AG09319 (cell line): ENCODE measurements around the gene MORN1.

ENCODE experiments used
- DNase-seq: peaks from one replicate; pipeline ENCODE4 v3.0.0-alpha.2; 2010; ENCODE audit warnings: low read depth; ENCODE audit errors: extremely low read depth
- CTCF ChIP-seq: IDR thresholded peaks from 2 replicates; pipeline ENCODE4 v1.5.1; 2011; ENCODE audit warnings: low read depth, mild to moderate bottlenecking, inconsistent platforms, low read length, moderate library complexity

Gene MORN1

GRCh38 chr1:2405588-2406295, 14.4 kb upstream of the MORN1 start:
- DNase-seq, result no peak
- TF ChIP-seq CTCF, result no peak

- DNase-seq, result no peak
- no peak for TF ChIP-seq CTCF
These were observed 13.6 kb upstream of the MORN1 start for GRCh38 chr1:2404890-2405511.

- no peak for DNase-seq
- TF ChIP-seq CTCF, result no peak
These were observed 13.0 kb upstream of the MORN1 start for GRCh38 chr1:2404142-2404889.

- no peak for TF ChIP-seq CTCF
- no peak for DNase-seq
These were observed 11.9 kb upstream of the MORN1 start for GRCh38 chr1:2403273-2403672.

- no peak for DNase-seq
- no peak for TF ChIP-seq CTCF
These were observed 11.1 kb upstream of the MORN1 start for GRCh38 chr1:2402420-2402819.

- no peak for DNase-seq
- TF ChIP-seq CTCF, result no peak
These were observed 9.7 kb upstream of the MORN1 start for GRCh38 chr1:2400950-2401649.
